ENCODE data around the gene NEBL. TPM values are rescaled to one million over a fixed set of nuclear protein-coding genes. Genes with fewer than 3 reads are reported as not detected.

The NEBL gene
- total and polyA plus RNA-seq, 2 donors, result 7.6 to 22.9 TPM

DNA sequence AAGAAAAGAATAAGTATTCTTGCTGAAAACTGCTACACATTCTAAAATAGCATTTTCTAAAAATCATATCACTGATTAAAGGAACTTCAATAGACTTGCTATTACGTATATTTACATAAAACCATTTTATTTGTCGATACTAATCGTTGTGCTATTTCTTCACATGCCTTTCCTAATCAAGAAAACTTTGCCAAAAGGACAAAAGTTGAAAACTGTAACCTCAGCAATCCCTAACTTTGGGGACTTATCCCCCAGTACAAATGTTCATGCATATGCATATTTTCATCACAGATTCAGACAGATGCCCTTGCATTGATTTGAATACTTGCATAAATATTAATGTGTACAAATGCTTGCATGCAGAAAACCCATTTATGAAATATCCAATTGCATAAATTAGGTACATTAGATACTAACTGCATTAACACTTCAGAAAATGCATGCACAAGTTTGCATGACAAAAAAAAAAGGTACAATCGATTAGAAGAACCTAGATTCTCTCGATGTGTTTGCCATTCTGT lies 35.6 kb upstream of the NEBL start:
- H3K27me3 ChIP-seq (ENCODE audit: control insufficient read depth in 2 of 2, insufficient read depth in 1 of 2, low read length in 1 of 2), result no peaks in the 10 kb centered on the region
- no peak overlapping the region for H3K27ac ChIP-seq (ENCODE audit: low read depth in 1 of 2, low read length in 1 of 2)
- H3K36me3 ChIP-seq (ENCODE audit: control insufficient read depth in 2 of 2, insufficient read depth in 2 of 2, low read length in 1 of 2), result no peaks in the 10 kb centered on the region
- H3K4me3 ChIP-seq (ENCODE audit: low read length in 2 of 2), result no peak overlapping the region
- no peaks in the 10 kb centered on the region for H3K4me1 ChIP-seq (ENCODE audit: control insufficient read depth in 2 of 2, insufficient read depth in 2 of 2, low read length in 2 of 2)
- no peak for DNase-seq (ENCODE audit: low read depth in 6 of 9, low spot score in 9 of 9)
- H3K9me3 ChIP-seq (ENCODE audit: control insufficient read depth in 2 of 2, insufficient read depth in 1 of 2, low read length in 1 of 2), result no peaks in the 10 kb centered on the region
- WGBS, result 95% methylated on average over 5 of the region's 5 CpGs

DNA sequence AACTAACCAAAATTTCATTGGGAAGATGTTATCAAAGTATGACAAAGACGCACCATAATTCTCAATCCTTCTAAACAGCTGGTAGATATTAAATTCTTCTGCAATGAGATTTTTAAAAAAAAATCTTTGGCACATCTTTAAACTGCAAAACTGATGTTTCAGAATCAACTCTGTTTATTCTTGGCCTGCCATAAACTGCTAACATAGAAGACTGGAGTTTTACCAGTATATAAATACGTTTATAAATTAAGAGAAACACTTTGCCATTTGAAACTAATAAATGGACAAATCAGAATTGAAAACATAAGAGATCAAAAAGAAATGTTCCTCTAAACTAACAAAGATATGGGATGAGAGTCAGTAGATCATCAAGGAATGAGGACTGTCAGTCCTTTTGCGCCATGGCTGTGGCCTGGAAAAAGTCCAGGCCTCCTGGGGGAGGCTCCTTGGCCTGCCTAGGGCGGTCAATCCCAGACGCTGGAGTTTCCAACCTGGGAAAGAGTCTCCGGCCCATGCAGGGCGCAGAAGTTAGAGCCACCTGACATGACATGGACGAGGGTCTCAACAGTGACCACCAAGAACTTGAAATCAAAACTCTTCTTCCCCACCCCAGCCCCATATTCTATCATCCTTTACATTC lies 34.2 kb upstream of the NEBL start:
- no peak for DNase-seq (ENCODE audit: low read depth in 6 of 9, low spot score in 9 of 9)
- 92% methylated on average over 8 of the region's 8 CpGs for WGBS

GRCh38 chr10:20927456-20927855 lies 30.3 kb upstream of the NEBL start:
- Histone ChIP-seq H3K36me3 (ENCODE audit: control insufficient read depth in 2 of 2, insufficient read depth in 2 of 2, low read length in 1 of 2) (no peaks in the 10 kb centered on the region), H3K4me3 (ENCODE audit: low read length in 2 of 2) (no peak overlapping the region), H3K9me3 (ENCODE audit: control insufficient read depth in 2 of 2, insufficient read depth in 1 of 2, low read length in 1 of 2) (no peaks in the 10 kb centered on the region), H3K27ac (ENCODE audit: low read depth in 1 of 2, low read length in 1 of 2) (no peak overlapping the region), H3K4me1 (ENCODE audit: control insufficient read depth in 2 of 2, insufficient read depth in 2 of 2, low read length in 2 of 2) (no peaks in the 10 kb centered on the region), H3K27me3 (ENCODE audit: control insufficient read depth in 2 of 2, insufficient read depth in 1 of 2, low read length in 1 of 2) (no peaks in the 10 kb centered on the region)
- no peak for DNase-seq (ENCODE audit: low read depth in 6 of 9, low spot score in 9 of 9)
- WGBS, result 91% methylated on average over 2 of the region's 2 CpGs

More for the DNA sequence above, 34.2 kb upstream of the NEBL start:
- Histone ChIP-seq H3K27me3 (ENCODE audit: control insufficient read depth in 2 of 2, insufficient read depth in 1 of 2, low read length in 1 of 2) (no peaks in the 10 kb centered on the region), H3K4me1 (ENCODE audit: control insufficient read depth in 2 of 2, insufficient read depth in 2 of 2, low read length in 2 of 2) (no peaks in the 10 kb centered on the region), H3K36me3 (ENCODE audit: control insufficient read depth in 2 of 2, insufficient read depth in 2 of 2, low read length in 1 of 2) (no peaks in the 10 kb centered on the region), H3K27ac (ENCODE audit: low read depth in 1 of 2, low read length in 1 of 2) (no peak overlapping the region), H3K9me3 (ENCODE audit: control insufficient read depth in 2 of 2, insufficient read depth in 1 of 2, low read length in 1 of 2) (no peaks in the 10 kb centered on the region), H3K4me3 (ENCODE audit: low read length in 2 of 2) (no peak overlapping the region)

DNA sequence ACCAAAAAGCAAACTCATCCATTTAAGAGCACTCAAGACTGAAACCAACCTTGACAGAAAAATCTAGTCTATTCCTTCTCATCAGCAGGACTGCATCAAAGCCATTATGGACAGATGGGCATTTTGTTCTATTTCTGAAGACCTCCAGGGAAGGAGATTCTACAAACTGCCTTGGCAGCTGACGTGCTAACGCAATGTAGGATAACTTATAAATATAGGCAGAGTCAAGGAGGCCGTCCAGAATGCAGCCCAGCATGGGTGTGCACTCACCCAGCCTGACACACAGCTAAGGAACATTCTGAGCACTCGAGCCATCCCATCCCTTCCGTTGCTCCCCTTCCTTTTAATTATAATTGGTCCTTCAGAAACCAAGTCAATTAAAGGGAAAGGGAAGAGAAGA lies 25.3 kb upstream of the NEBL start:
- H3K27ac ChIP-seq (ENCODE audit: low read depth in 1 of 2, low read length in 1 of 2), result no peak overlapping the region
- 90% methylated on average over 5 of the region's 5 CpGs for WGBS
- no peaks in the 10 kb centered on the region for H3K9me3 ChIP-seq (ENCODE audit: control insufficient read depth in 2 of 2, insufficient read depth in 1 of 2, low read length in 1 of 2)
- DNase-seq (ENCODE audit: low read depth in 6 of 9, low spot score in 9 of 9), result no peak
- no peaks in the 10 kb centered on the region for H3K36me3 ChIP-seq (ENCODE audit: control insufficient read depth in 2 of 2, insufficient read depth in 2 of 2, low read length in 1 of 2)
- no peak overlapping the region for H3K4me3 ChIP-seq (ENCODE audit: low read length in 2 of 2)
- H3K4me1 ChIP-seq (ENCODE audit: control insufficient read depth in 2 of 2, insufficient read depth in 2 of 2, low read length in 2 of 2), result no peaks in the 10 kb centered on the region
- H3K27me3 ChIP-seq (ENCODE audit: control insufficient read depth in 2 of 2, insufficient read depth in 1 of 2, low read length in 1 of 2), result no peaks in the 10 kb centered on the region

- Histone ChIP-seq H3K27ac (ENCODE audit: low read depth in 1 of 2, low read length in 1 of 2) (no peak overlapping the region), H3K4me1 (ENCODE audit: control insufficient read depth in 2 of 2, insufficient read depth in 2 of 2, low read length in 2 of 2) (no peaks in the 10 kb centered on the region), H3K4me3 (ENCODE audit: low read length in 2 of 2) (no peak overlapping the region), H3K27me3 (ENCODE audit: control insufficient read depth in 2 of 2, insufficient read depth in 1 of 2, low read length in 1 of 2) (no peaks in the 10 kb centered on the region), H3K36me3 (ENCODE audit: control insufficient read depth in 2 of 2, insufficient read depth in 2 of 2, low read length in 1 of 2) (no peaks in the 10 kb centered on the region), H3K9me3 (ENCODE audit: control insufficient read depth in 2 of 2, insufficient read depth in 1 of 2, low read length in 1 of 2) (no peaks in the 10 kb centered on the region)
- DNase-seq (ENCODE audit: low read depth in 6 of 9, low spot score in 9 of 9), result no peak
- 93% methylated on average over 4 of the region's 4 CpGs for WGBS
Observed at GRCh38 chr10:20922033-20922432, 24.9 kb upstream of the NEBL start.

- Histone ChIP-seq H3K27ac (ENCODE audit: low read depth in 1 of 2, low read length in 1 of 2) (no peak overlapping the region), H3K27me3 (ENCODE audit: control insufficient read depth in 2 of 2, insufficient read depth in 1 of 2, low read length in 1 of 2) (no peaks in the 10 kb centered on the region), H3K4me1 (ENCODE audit: control insufficient read depth in 2 of 2, insufficient read depth in 2 of 2, low read length in 2 of 2) (no peaks in the 10 kb centered on the region), H3K9me3 (ENCODE audit: control insufficient read depth in 2 of 2, insufficient read depth in 1 of 2, low read length in 1 of 2) (no peaks in the 10 kb centered on the region), H3K4me3 (ENCODE audit: low read length in 2 of 2) (no peak overlapping the region), H3K36me3 (ENCODE audit: control insufficient read depth in 2 of 2, insufficient read depth in 2 of 2, low read length in 1 of 2) (no peaks in the 10 kb centered on the region)
- DNase-seq (ENCODE audit: low read depth in 6 of 9, low spot score in 9 of 9), result no peak
- 92% methylated on average over 2 of the region's 2 CpGs for WGBS
Observed at GRCh38 chr10:20920061-20920460, 22.9 kb upstream of the NEBL start.

- Histone ChIP-seq H3K27ac (ENCODE audit: low read depth in 1 of 2, low read length in 1 of 2) (no peak overlapping the region), H3K27me3 (ENCODE audit: control insufficient read depth in 2 of 2, insufficient read depth in 1 of 2, low read length in 1 of 2) (no peaks in the 10 kb centered on the region), H3K36me3 (ENCODE audit: control insufficient read depth in 2 of 2, insufficient read depth in 2 of 2, low read length in 1 of 2) (no peaks in the 10 kb centered on the region), H3K9me3 (ENCODE audit: control insufficient read depth in 2 of 2, insufficient read depth in 1 of 2, low read length in 1 of 2) (no peaks in the 10 kb centered on the region), H3K4me3 (ENCODE audit: low read length in 2 of 2) (no peak overlapping the region), H3K4me1 (ENCODE audit: control insufficient read depth in 2 of 2, insufficient read depth in 2 of 2, low read length in 2 of 2) (no peaks in the 10 kb centered on the region)
- 96% methylated on average over 4 of the region's 4 CpGs for WGBS
- no peak for DNase-seq (ENCODE audit: low read depth in 6 of 9, low spot score in 9 of 9)
Observed at GRCh38 chr10:20919481-20919880, 22.4 kb upstream of the NEBL start.

DNA sequence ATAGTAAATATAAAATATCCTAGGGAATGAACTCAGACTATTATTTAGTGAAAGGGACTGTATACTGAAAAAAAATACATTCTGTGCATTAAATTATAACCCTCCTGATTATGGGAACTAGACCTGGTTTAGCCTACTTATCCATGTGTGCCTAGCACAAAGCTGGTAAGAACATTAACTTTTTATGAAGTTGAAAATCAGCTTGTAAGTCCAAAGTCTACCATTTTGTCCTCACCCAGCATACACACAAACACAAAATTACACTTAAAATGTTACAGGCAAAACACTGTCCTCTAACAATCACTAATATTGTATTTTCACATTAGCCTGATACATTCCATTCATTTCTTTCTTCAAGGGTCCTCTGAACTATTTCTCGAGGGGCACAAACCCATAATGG lies 19.9 kb upstream of the NEBL start:
- no peak for DNase-seq (ENCODE audit: low read depth in 6 of 9, low spot score in 9 of 9)

GRCh38 chr10:20912969-20913368 lies 15.9 kb upstream of the NEBL start:
- H3K36me3 ChIP-seq (ENCODE audit: control insufficient read depth in 2 of 2, insufficient read depth in 2 of 2, low read length in 1 of 2), result no peaks in the 10 kb centered on the region
- H3K9me3 ChIP-seq (ENCODE audit: control insufficient read depth in 2 of 2, insufficient read depth in 1 of 2, low read length in 1 of 2), result no peaks in the 10 kb centered on the region
- no peaks in the 10 kb centered on the region for H3K27me3 ChIP-seq (ENCODE audit: control insufficient read depth in 2 of 2, insufficient read depth in 1 of 2, low read length in 1 of 2)
- H3K4me1 ChIP-seq (ENCODE audit: control insufficient read depth in 2 of 2, insufficient read depth in 2 of 2, low read length in 2 of 2), result no peaks in the 10 kb centered on the region
- WGBS, result 100% methylated on average over 1 of the region's 1 CpG
- no peak overlapping the region for H3K27ac ChIP-seq (ENCODE audit: low read depth in 1 of 2, low read length in 1 of 2)
- H3K4me3 ChIP-seq (ENCODE audit: low read length in 2 of 2), result no peak overlapping the region
- no peak for DNase-seq (ENCODE audit: low read depth in 6 of 9, low spot score in 9 of 9)

More for the DNA sequence above, 19.9 kb upstream of the NEBL start:
- Histone ChIP-seq H3K36me3 (ENCODE audit: control insufficient read depth in 2 of 2, insufficient read depth in 2 of 2, low read length in 1 of 2) (no peaks in the 10 kb centered on the region), H3K9me3 (ENCODE audit: control insufficient read depth in 2 of 2, insufficient read depth in 1 of 2, low read length in 1 of 2) (no peaks in the 10 kb centered on the region), H3K27ac (ENCODE audit: low read depth in 1 of 2, low read length in 1 of 2) (no peak overlapping the region), H3K27me3 (ENCODE audit: control insufficient read depth in 2 of 2, insufficient read depth in 1 of 2, low read length in 1 of 2) (no peaks in the 10 kb centered on the region), H3K4me1 (ENCODE audit: control insufficient read depth in 2 of 2, insufficient read depth in 2 of 2, low read length in 2 of 2) (no peaks in the 10 kb centered on the region), H3K4me3 (ENCODE audit: low read length in 2 of 2) (no peak overlapping the region)
- WGBS, result 84% methylated on average over 1 of the region's 1 CpG

Measured in thymus (tissue), 11 donors.